A549 (cell line): ENCODE measurements around the gene TGDS. TPM values are rescaled to one million over a fixed set of nuclear protein-coding genes. Genes with fewer than 3 reads are reported as not detected.
"Not testable (repeated sequence)": the region's sequence is repeated elsewhere in the genome, so short reads cannot be mapped to it uniquely, and the experiment has no call there.

Experiments used
- ATAC-seq, 2 experiments: fragments of 200-7000 bp in 1 of 2; fragments of >200 bp in 1 of 2; cut with Nextera tagmentation in 1 of 2; cut with Tn5 transposase in 1 of 2; 3 replicates each; pipeline versions ENCODE4 v1.8.0 to v1.9.1; 2018 to 2020; ENCODE audit warnings: mild to moderate bottlenecking in 1 of 2, moderate library complexity in 1 of 2
- CTCF ChIA-PET: fragments of 300-600 bp; sonication (Branson Sonifier 250); formaldehyde crosslinking; extraction: SDS; loops from one replicate; lab custom pipeline; 2021; ENCODE audit warnings: antibody characterized with exemption, inconsistent platforms; lab: Yijun Ruan, JAX
- POLR2A ChIA-PET: fragments of 350-600 bp; formaldehyde crosslinking; extraction: SDS; loops from one replicate; lab custom pipeline; 2021; ENCODE audit warnings: antibody characterized with exemption, inconsistent platforms; lab: Yijun Ruan, JAX
- DNase-seq, 2 experiments: peaks; one replicate each; pipeline versions ENCODE4 v3.0.0 to v3.0.0-alpha.2; 2011 to 2016; ENCODE audit warnings: low read depth in 1 of 2, low spot score in 1 of 2
- FAIRE-seq: peaks from 2 replicates; lab custom pipeline; 2011; peaks lifted over from hg19 to GRCh38; lab: Jason Lieb, UNC
- H3K27ac ChIP-seq, 2 experiments: fragments of >200 bp; sonication (Bioruptor Twin); formaldehyde crosslinking; 3 replicates each; pipeline ENCODE4 v1.5.1; 2016 to 2017
- H3K4me1 ChIP-seq: fragments of >200 bp; sonication (Bioruptor Twin); formaldehyde crosslinking; 3 replicates; pipeline ENCODE4 v1.6.1; 2016
- H3K4me2 ChIP-seq: fragments of >200 bp; sonication (Bioruptor Twin); formaldehyde crosslinking; 3 replicates; pipeline ENCODE4 v1.6.1; 2016
- H3K4me3 ChIP-seq: fragments of >200 bp; sonication (Bioruptor Twin); formaldehyde crosslinking; 3 replicates; pipeline ENCODE4 v1.5.1; 2016
- H3K9me3 ChIP-seq: fragments of >200 bp; sonication (Bioruptor Twin); formaldehyde crosslinking; 3 replicates; pipeline ENCODE4 v1.6.1; 2016
- BHLHE40 ChIP-seq: IDR thresholded peaks from 2 replicates; pipeline ENCODE4 v1.6.1; 2012; ENCODE audit warnings: low read depth, low read length, inconsistent platforms
- CBX8 ChIP-seq: fragments of 200-600 bp; sonication (generic); IDR thresholded peaks from 2 replicates; pipeline ENCODE4 v1.6.1; 2016
- CEBPB ChIP-seq, 2 experiments: fragments of >200 bp in 1 of 2; sonication (Bioruptor Twin) in 1 of 2; formaldehyde crosslinking in 1 of 2; IDR thresholded peaks; 2 replicates each; pipeline ENCODE4 v1.6.1; 2012 to 2016
- EP300 ChIP-seq, 2 experiments: fragments of >200 bp; sonication (Bioruptor Twin); formaldehyde crosslinking; IDR thresholded peaks; 2 replicates in 1 of 2; 3 replicates in 1 of 2; pipeline ENCODE4 v1.6.1; 2016 to 2017
- FOSB ChIP-seq: fragments of 250-450 bp; sonication (Bioruptor Pico); IDR thresholded peaks from 2 replicates; pipeline ENCODE4 v1.5.0; 2020; ENCODE audit warnings: mild to moderate bottlenecking, moderate library complexity
- HDAC2 ChIP-seq: fragments of 200-600 bp; sonication (generic); IDR thresholded peaks from 2 replicates; pipeline ENCODE4 v1.6.1; 2016
- HOXB5 ChIP-seq: fragments of 250-450 bp; sonication (Bioruptor Pico); IDR thresholded peaks from 2 replicates; pipeline ENCODE4 v1.5.0; 2020; ENCODE audit warnings: mild to moderate bottlenecking, moderate library complexity
- JUN ChIP-seq, 2 experiments: fragments of >200 bp; sonication (Bioruptor Twin); formaldehyde crosslinking; IDR thresholded peaks; 2 replicates in 1 of 2; 3 replicates in 1 of 2; pipeline ENCODE4 v1.6.1; 2016 to 2017
- MYC ChIP-seq: IDR thresholded peaks from 2 replicates; pipeline ENCODE4 v1.6.1; 2012; ENCODE audit warnings: mild to moderate bottlenecking, inconsistent platforms, low read length, improper control_type of control experiment, borderline replicate concordance
- NFE2L2 ChIP-seq: fragments of 150-350 bp; conservative IDR thresholded peaks from 2 replicates; pipeline ENCODE4 v1.6.1; 2014; ENCODE audit warnings: low read length
- PHF8 ChIP-seq: fragments of 200-600 bp; sonication (generic); IDR thresholded peaks from 2 replicates; pipeline ENCODE4 v1.6.1; 2016; ENCODE audit warnings: low read depth, mild to moderate bottlenecking, antibody characterized with exemption, moderate library complexity, borderline replicate concordance
- POLR2A ChIP-seq: IDR thresholded peaks from 2 replicates; pipeline ENCODE4 v1.6.1; 2012; ENCODE audit warnings: mild to moderate bottlenecking, low read length
- POLR2AphosphoS2 ChIP-seq: conservative IDR thresholded peaks from 2 replicates; pipeline ENCODE4 v1.6.1; 2012; ENCODE audit warnings: low read length, improper control_type of control experiment, inconsistent platforms
- RCOR1 ChIP-seq: fragments of 150-350 bp; IDR thresholded peaks from 2 replicates; pipeline ENCODE4 v1.6.1; 2014; ENCODE audit warnings: antibody characterized with exemption, low read length, low read depth
- TFCP2L1 ChIP-seq: fragments of 250-450 bp; sonication (Bioruptor Pico); IDR thresholded peaks from 2 replicates; pipeline ENCODE4 v1.5.0; 2021; ENCODE audit warnings: mild to moderate bottlenecking
- ZSCAN20 ChIP-seq: fragments of 250-450 bp; sonication (Bioruptor Pico); IDR thresholded peaks from 2 replicates; pipeline ENCODE4 v1.8.0; 2022; ENCODE audit warnings: mild to moderate bottlenecking, moderate library complexity
- WGBS: methylation state at CpG from one replicate; pipeline ENCODE4 v1.1.6; 2017; ENCODE audit errors: missing lambda C conversion rate; 5-methylcytosine and 5-hydroxymethylcytosine counted together
- polyA plus RNA-seq, 4 experiments: library from polyadenylated mRNA; depleted of rRNA in 3 of 4; stranded (reverse); fragments of >200 nt; fragmentation: RNase III in 1 of 4; extraction: RNeasy Plus Mini Kit Qiagen cat#74134 plus additional on column Dnase treatment in 1 of 4; gene quantifications; 2 replicates in 3 of 4; 3 replicates in 1 of 4; pipeline ENCODE4 v1.2.3, GENCODE V29; 2011 to 2017
- TF ChIP-seq, protein P1 (sequence below): fragments of 200-600 bp; sonication (generic); IDR thresholded peaks from 2 replicates; pipeline ENCODE4 v1.6.1; 2016; ENCODE audit warnings: antibody characterized with exemption, mild to moderate bottlenecking, moderate library complexity
- TF ChIP-seq, protein P2 (sequence below): fragments of >200 bp; sonication (Bioruptor Twin); formaldehyde crosslinking; IDR thresholded peaks from 3 replicates; pipeline ENCODE4 v1.6.1; 2016
- TF ChIP-seq, protein P3 (sequence below): fragments of 250-450 bp; sonication (Bioruptor Pico); IDR thresholded peaks from 2 replicates; pipeline ENCODE4 v1.5.0; 2021; ENCODE audit warnings: mild to moderate bottlenecking, moderate library complexity, borderline replicate concordance

Gene TGDS
- polyA plus RNA-seq, 2 of the 4 experiments (the other 2 are of a cell fraction), result 6.8 to 24.3 TPM

DNA sequence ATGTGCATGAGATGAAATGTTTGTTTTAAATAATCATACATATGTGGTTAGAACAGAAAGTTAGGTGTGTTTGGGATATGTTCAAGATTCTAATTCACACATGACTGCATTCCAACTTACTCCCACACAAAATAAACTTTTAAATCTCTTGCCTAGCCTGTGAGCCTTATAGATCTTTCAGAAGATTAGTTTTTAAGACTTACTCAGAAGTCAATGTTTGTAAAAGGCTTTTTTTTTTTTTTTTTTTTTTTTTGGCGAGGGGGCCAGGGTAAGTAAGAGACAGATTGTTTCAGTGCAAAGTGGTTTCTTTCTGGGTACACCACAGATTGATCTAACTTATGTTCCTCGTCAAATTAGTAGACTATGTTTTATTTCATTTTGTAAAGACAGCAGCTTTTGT is 44.8 kb upstream of the TGDS start:
- no peaks in the 10 kb centered on the region for H3K9me3 ChIP-seq
- CTCF ChIA-PET, result interaction anchor here (0.6 kb wide), 1 partner anchor 325 kb away, joined by 5 read pairs; no protein-coding TSS in a partner anchor
- no peaks in the 10 kb centered on the region for H3K4me1 ChIP-seq
- FAIRE-seq, result no peak
- no peak overlapping the region for H3K4me2 ChIP-seq
- H3K27ac ChIP-seq, result no peak overlapping the region
- no peak for DNase-seq
- H3K4me3 ChIP-seq, result no peak overlapping the region
- POLR2A ChIA-PET, result no interaction called here
- whole genome bisulfite sequencing, result 89% methylated on average over 1 of the region's 2 CpGs
- TF ChIP-seq, protein P1, sequence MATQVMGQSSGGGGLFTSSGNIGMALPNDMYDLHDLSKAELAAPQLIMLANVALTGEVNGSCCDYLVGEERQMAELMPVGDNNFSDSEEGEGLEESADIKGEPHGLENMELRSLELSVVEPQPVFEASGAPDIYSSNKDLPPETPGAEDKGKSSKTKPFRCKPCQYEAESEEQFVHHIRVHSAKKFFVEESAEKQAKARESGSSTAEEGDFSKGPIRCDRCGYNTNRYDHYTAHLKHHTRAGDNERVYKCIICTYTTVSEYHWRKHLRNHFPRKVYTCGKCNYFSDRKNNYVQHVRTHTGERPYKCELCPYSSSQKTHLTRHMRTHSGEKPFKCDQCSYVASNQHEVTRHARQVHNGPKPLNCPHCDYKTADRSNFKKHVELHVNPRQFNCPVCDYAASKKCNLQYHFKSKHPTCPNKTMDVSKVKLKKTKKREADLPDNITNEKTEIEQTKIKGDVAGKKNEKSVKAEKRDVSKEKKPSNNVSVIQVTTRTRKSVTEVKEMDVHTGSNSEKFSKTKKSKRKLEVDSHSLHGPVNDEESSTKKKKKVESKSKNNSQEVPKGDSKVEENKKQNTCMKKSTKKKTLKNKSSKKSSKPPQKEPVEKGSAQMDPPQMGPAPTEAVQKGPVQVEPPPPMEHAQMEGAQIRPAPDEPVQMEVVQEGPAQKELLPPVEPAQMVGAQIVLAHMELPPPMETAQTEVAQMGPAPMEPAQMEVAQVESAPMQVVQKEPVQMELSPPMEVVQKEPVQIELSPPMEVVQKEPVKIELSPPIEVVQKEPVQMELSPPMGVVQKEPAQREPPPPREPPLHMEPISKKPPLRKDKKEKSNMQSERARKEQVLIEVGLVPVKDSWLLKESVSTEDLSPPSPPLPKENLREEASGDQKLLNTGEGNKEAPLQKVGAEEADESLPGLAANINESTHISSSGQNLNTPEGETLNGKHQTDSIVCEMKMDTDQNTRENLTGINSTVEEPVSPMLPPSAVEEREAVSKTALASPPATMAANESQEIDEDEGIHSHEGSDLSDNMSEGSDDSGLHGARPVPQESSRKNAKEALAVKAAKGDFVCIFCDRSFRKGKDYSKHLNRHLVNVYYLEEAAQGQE, result no peak
- TF ChIP-seq BHLHE40, result no peak
- TF ChIP-seq JUN (IDR thresholded peaks at IDR 0.05), result no peak
- TF ChIP-seq, protein P2, sequence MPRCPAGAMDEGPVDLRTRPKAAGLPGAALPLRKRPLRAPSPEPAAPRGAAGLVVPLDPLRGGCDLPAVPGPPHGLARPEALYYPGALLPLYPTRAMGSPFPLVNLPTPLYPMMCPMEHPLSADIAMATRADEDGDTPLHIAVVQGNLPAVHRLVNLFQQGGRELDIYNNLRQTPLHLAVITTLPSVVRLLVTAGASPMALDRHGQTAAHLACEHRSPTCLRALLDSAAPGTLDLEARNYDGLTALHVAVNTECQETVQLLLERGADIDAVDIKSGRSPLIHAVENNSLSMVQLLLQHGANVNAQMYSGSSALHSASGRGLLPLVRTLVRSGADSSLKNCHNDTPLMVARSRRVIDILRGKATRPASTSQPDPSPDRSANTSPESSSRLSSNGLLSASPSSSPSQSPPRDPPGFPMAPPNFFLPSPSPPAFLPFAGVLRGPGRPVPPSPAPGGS, result no peak
- no peak for TF ChIP-seq MYC
- TF ChIP-seq CEBPB (IDR thresholded peaks at IDR 0.05), result no peak
- no peak for ATAC-seq

DNA sequence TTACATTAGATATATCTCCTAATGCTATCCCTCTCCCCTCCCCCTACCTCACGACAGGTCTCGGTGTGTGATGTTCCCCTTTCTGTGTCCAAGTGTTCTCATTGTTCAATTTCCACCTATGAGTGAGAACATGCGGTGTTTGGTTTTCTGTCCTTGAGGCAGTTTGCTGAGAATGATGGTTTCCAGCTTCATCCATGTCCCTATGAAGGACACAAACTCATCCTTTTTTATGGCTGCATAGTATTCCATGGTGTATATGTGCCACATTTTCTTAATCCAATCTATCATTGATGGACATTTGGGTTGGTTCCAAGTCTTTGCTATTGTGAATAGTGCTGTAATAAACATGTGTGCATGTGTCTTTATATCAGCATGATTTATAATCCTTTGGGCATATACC is 41.7 kb upstream of the TGDS start:
- FAIRE-seq, POLR2A ChIA-PET, H3K9me3 ChIP-seq, H3K4me2 ChIP-seq, ATAC-seq, H3K4me1 ChIP-seq, DNase-seq, H3K27ac ChIP-seq, CTCF ChIA-PET, H3K4me3 ChIP-seq: not testable (repeated sequence)
- WGBS, result 95% methylated on average over 3 of the region's 3 CpGs

DNA sequence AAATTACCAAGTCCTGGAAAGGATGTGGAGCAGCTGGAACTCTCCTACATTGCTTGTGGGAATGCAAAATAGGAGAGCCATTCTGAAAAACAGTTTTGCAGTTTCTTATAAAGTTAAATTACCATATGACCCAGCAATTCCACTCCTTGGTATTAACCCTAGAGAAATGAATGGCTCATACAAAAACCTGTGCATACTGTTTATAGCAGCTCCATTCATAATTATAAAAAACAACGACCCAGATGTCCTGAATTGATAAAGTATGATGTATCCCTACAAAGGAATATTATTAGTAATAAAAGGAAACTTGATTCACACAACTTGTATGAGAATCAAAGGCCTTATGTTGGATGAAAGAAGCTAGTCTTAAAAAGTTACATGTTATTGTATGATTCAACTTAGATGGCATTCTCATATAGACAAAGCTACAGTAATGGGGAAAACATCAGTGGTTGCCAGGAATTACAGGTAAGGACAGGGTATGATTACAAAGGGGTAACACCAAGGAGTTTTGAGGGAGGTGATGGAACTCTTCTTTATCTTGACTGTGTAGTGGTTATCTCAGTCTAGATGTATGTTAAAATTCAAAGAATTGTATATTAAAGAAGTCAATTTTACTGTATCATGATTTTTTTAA is 41.1 kb upstream of the TGDS start:
- CTCF ChIA-PET, result no interaction called here
- 6% methylated on average over 1 of the region's 1 CpG for WGBS
- POLR2A ChIA-PET, result no interaction called here
- Histone ChIP-seq H3K4me3 (no peak overlapping the region), H3K27ac (no peak overlapping the region), H3K4me1 (no peaks in the 10 kb centered on the region), H3K4me2 (no peak overlapping the region), H3K9me3 (no peaks in the 10 kb centered on the region)
- DNase-seq, result no peak
- no peak for ATAC-seq
- no peak for FAIRE-seq
- no peak for TF ChIP-seq TFCP2L1 (CRISPR knock-in tag)
- TF ChIP-seq POLR2A, result no peak
- no peak for TF ChIP-seq HOXB5
- TF ChIP-seq BHLHE40, result no peak
- TF ChIP-seq ZSCAN20, result no peak
- TF ChIP-seq CBX8, result no peak
- TF ChIP-seq, protein P2, result no peak
- TF ChIP-seq FOSB (CRISPR knock-in tag), result no peak
- no peak for TF ChIP-seq POLR2AphosphoS2
- TF ChIP-seq, protein P3, sequence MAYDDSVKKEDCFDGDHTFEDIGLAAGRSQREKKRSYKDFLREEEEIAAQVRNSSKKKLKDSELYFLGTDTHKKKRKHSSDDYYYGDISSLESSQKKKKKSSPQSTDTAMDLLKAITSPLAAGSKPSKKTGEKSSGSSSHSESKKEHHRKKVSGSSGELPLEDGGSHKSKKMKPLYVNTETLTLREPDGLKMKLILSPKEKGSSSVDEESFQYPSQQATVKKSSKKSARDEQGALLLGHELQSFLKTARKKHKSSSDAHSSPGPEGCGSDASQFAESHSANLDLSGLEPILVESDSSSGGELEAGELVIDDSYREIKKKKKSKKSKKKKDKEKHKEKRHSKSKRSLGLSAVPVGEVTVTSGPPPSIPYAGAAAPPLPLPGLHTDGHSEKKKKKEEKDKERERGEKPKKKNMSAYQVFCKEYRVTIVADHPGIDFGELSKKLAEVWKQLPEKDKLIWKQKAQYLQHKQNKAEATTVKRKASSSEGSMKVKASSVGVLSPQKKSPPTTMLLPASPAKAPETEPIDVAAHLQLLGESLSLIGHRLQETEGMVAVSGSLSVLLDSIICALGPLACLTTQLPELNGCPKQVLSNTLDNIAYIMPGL (CRISPR knock-in tag), result no peak
- no peak for TF ChIP-seq PHF8
- TF ChIP-seq RCOR1, result no peak
- no peak for TF ChIP-seq HDAC2
- no peak for TF ChIP-seq EP300 (IDR thresholded peaks at IDR 0.05)
- TF ChIP-seq NFE2L2, result no peak

DNA sequence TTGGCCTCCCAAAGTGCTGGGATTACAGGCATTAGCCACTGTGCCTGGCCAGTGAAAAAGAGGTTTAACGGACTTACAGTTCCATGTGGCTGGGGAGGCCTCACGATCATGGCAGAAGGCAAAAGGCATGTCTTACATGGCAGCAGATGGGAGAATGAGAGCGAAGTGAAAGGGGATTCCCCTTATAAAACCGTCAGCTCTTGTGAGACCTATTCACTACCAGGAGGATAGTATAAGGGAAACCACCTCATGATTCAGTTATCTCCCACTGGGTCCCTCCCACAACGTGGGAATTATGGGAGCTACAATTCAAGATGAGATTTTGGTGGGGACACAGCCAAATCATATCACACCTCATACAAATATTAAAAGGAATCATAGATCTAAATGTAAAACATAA is 40.1 kb upstream of the TGDS start:
- DNase-seq, FAIRE-seq, POLR2A ChIA-PET, H3K27ac ChIP-seq, H3K9me3 ChIP-seq, CTCF ChIA-PET, H3K4me2 ChIP-seq, H3K4me3 ChIP-seq, ATAC-seq, H3K4me1 ChIP-seq: not testable (repeated sequence)
- 81% methylated on average over 5 of the region's 5 CpGs for WGBS
